Cardiac muscle cell (in vitro differentiated cells and primary cell): ENCODE results near the gene EIF4H. TPM values are rescaled to one million over a fixed set of nuclear protein-coding genes. Genes with fewer than 3 reads are reported as not detected.

Experiments used
- DNase-seq, 2 donors: peaks; one replicate each; pipeline versions ENCODE4 v3.0.0 to v3.0.0-alpha.2; 2010 to 2017; ENCODE audit warnings: low read depth in 1 of 2, low spot score in 1 of 2
- H3K27ac ChIP-seq: fragments of 200-600 bp; sonication (generic); 2 replicates; pipeline ENCODE4 v1.5.1; 2016
- H3K27me3 ChIP-seq: fragments of 200-600 bp; sonication (generic); 2 replicates; pipeline ENCODE4 v1.6.0; 2016; ENCODE audit warnings: control low read depth
- H3K36me3 ChIP-seq: fragments of 200-600 bp; sonication (generic); 2 replicates; pipeline ENCODE4 v1.5.1; 2016; ENCODE audit warnings: control low read depth
- H3K4me1 ChIP-seq: fragments of 200-600 bp; sonication (generic); 2 replicates; pipeline ENCODE4 v1.8.1; 2017; ENCODE audit warnings: low read depth, mild to moderate bottlenecking, mixed run types
- H3K4me3 ChIP-seq: fragments of 200-600 bp; sonication (generic); 2 replicates; pipeline ENCODE4 v1.5.1; 2016; ENCODE audit warnings: mild to moderate bottlenecking
- H3K9me3 ChIP-seq: fragments of 200-600 bp; sonication (generic); 2 replicates; pipeline ENCODE4 v1.5.1; 2017; ENCODE audit warnings: low read depth, mild to moderate bottlenecking, control low read depth
- CTCF ChIP-seq: IDR thresholded peaks from 2 replicates; pipeline ENCODE4 v1.5.1; 2012; ENCODE audit warnings: low read depth, mild to moderate bottlenecking, low read length
- polyA plus RNA-seq: library from polyadenylated mRNA; unstranded; fragments of >200 nt; fragmentation: Nextera tagmentation; extraction: Ambion mirVana; gene quantifications from 2 replicates; pipeline ENCODE4 v1.2.1, GENCODE V29; 2016
- total RNA-seq: library from RNA; depleted of rRNA; stranded (reverse); fragments of >200 nt; gene quantifications from 2 replicates; pipeline ENCODE4 v1.2.3, GENCODE V29; 2016

Gene EIF4H
- total and polyA plus RNA-seq, 2 experiments from 2014 or later = 323 to 330 TPM

DNA sequence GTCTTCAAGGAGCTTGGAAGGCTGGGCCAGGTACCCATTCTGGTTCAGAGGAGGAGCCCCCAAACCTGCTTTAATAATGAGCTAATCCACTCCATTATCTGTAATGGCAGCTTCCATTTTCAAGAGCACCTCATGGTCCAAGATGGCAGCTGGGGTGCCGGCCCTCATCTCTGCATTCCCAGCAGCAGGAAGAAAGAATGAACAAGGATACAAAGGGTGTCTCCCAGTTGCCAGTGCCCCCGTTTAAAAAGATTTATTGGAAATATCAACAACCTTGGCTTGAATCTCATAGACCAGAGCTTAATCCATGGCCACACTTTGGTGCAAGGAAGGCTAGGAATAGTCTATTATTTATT is 44.2 kb downstream of the EIF4H start:
- no peaks in the 10 kb centered on the region for H3K36me3 ChIP-seq
- TF ChIP-seq CTCF = no peak
- H3K27me3 ChIP-seq = no peaks in the 10 kb centered on the region
- no peaks in the 10 kb centered on the region for H3K9me3 ChIP-seq
- H3K27ac ChIP-seq = no peak overlapping the region
- DNase-seq = no peak
- no peaks in the 10 kb centered on the region for H3K4me1 ChIP-seq
- H3K4me3 ChIP-seq = no peak overlapping the region

- no peaks in the 10 kb centered on the region for H3K36me3 ChIP-seq
- H3K9me3 ChIP-seq = no peaks in the 10 kb centered on the region
- no peaks in the 10 kb centered on the region for H3K4me1 ChIP-seq
- no peak for TF ChIP-seq CTCF
- no peaks in the 10 kb centered on the region for H3K27me3 ChIP-seq
- H3K4me3 ChIP-seq = no peak overlapping the region
- no peak overlapping the region for H3K27ac ChIP-seq
- no peak for DNase-seq
These were observed 45.3 kb downstream of the EIF4H start for GRCh38 chr7:74219416-74219815.

- H3K4me1 ChIP-seq = no peaks in the 10 kb centered on the region
- DNase-seq = no peak
- no peak for TF ChIP-seq CTCF
These were observed 46.1 kb downstream of the EIF4H start for GRCh38 chr7:74220229-74220628.

DNA sequence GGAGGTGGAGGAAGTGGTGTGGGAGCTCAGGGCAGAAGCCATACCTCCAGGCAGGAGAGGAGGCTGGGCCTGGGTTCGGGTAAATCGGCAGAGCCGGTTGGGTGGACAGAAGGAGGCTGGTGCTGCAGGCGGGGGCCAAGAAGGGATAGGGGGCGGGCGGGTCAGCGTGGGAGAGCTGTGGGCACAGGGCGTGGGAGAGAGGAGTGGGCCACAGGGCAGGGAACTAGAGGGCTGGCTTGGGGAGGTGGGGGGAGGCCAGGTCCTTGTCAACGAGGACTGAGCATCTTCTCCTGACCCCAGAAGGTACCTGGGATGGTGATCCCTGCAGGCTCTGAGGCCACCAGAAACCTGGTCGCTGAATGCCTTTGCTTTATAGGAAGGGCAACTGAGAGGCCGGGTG is 47.6 kb downstream of the EIF4H start:
- H3K27ac ChIP-seq = no peak overlapping the region
- H3K27me3 ChIP-seq = no peaks in the 10 kb centered on the region
- TF ChIP-seq CTCF = no peak
- no peaks in the 10 kb centered on the region for H3K4me1 ChIP-seq
- no peak for DNase-seq
- no peak overlapping the region for H3K4me3 ChIP-seq
- no peaks in the 10 kb centered on the region for H3K36me3 ChIP-seq
- no peaks in the 10 kb centered on the region for H3K9me3 ChIP-seq

More at GRCh38 chr7:74220229-74220628, 46.1 kb downstream of the EIF4H start:
- Histone ChIP-seq H3K27me3 (no peaks in the 10 kb centered on the region), H3K27ac (no peak overlapping the region), H3K9me3 (no peaks in the 10 kb centered on the region), H3K36me3 (no peaks in the 10 kb centered on the region), H3K4me3 (no peak overlapping the region)

- no peaks in the 10 kb centered on the region for H3K27me3 ChIP-seq
- no peaks in the 10 kb centered on the region for H3K36me3 ChIP-seq
- DNase-seq = no peak
- no peak for TF ChIP-seq CTCF
- no peaks in the 10 kb centered on the region for H3K9me3 ChIP-seq
- no peaks in the 10 kb centered on the region for H3K4me1 ChIP-seq
- H3K27ac ChIP-seq = no peak overlapping the region
- no peak overlapping the region for H3K4me3 ChIP-seq
These were observed 48.9 kb downstream of the EIF4H start for GRCh38 chr7:74222851-74223710.
